Endodermal cell (in vitro differentiated cells): Measurements from ENCODE around the gene GUCD1. TPM values are rescaled to one million over a fixed set of nuclear protein-coding genes. Genes with fewer than 3 reads are reported as not detected.
A peak's percentile ranks its signal among the peaks of the same experiment; 100 is the strongest.

Experiments used
- DNase-seq: peaks from one replicate; pipeline ENCODE4 v3.0.0-alpha.2; 2017
- H3K27ac ChIP-seq: 2 replicates; pipeline ENCODE4 v1.5.1; 2013; ENCODE audit warnings: mild to moderate bottlenecking, low read depth, low read length, moderate library complexity
- H3K27me3 ChIP-seq: 2 replicates; pipeline ENCODE4 v1.6.1; 2013; ENCODE audit warnings: mild to moderate bottlenecking, low read length, moderate library complexity; ENCODE audit not compliant: insufficient read depth, control insufficient read depth, poor library complexity, severe bottlenecking
- H3K36me3 ChIP-seq: 2 replicates; pipeline ENCODE4 v1.7.0; 2013; ENCODE audit warnings: mild to moderate bottlenecking, low read length, moderate library complexity; ENCODE audit not compliant: control insufficient read depth, insufficient read depth
- H3K4me1 ChIP-seq: one replicate; pipeline ENCODE4 v1.7.0; 2013; ENCODE audit warnings: low read length; ENCODE audit not compliant: control insufficient read depth, insufficient read depth
- H3K4me3 ChIP-seq: 2 replicates; pipeline ENCODE4 v1.5.1; 2013; ENCODE audit warnings: mild to moderate bottlenecking, low read length, moderate library complexity
- H3K9ac ChIP-seq: 2 replicates; pipeline ENCODE4 v1.6.1; 2013; ENCODE audit warnings: mild to moderate bottlenecking, low read length, moderate library complexity; ENCODE audit not compliant: poor library complexity, severe bottlenecking; ENCODE audit errors: extremely low read depth
- H3K9me3 ChIP-seq: 2 replicates; pipeline ENCODE4 v1.6.1; 2013; ENCODE audit warnings: mild to moderate bottlenecking, low read length, moderate library complexity; ENCODE audit not compliant: control insufficient read depth
- H3K27ac Mint-ChIP-seq: 2 replicates; pipeline ENCODE4 v1.8.0; 2020; ENCODE audit warnings: mixed read lengths
- H3K27me3 Mint-ChIP-seq: 2 replicates; pipeline ENCODE4 v1.8.0; 2021; ENCODE audit warnings: mild to moderate bottlenecking, mixed read lengths; ENCODE audit not compliant: insufficient read depth
- H3K36me3 Mint-ChIP-seq: 2 replicates; pipeline ENCODE4 v1.8.0; 2020; ENCODE audit warnings: low read depth, mixed read lengths
- H3K4me1 Mint-ChIP-seq: 2 replicates; pipeline ENCODE4 v1.8.0; 2020; ENCODE audit warnings: mixed read lengths
- H3K4me3 Mint-ChIP-seq: 2 replicates; pipeline ENCODE4 v1.8.0; 2020; ENCODE audit warnings: mild to moderate bottlenecking, moderate library complexity, mixed read lengths
- H3K9me3 Mint-ChIP-seq: 2 replicates; pipeline ENCODE4 v1.8.0; 2020; ENCODE audit warnings: mild to moderate bottlenecking, mixed read lengths
- CTCF ChIP-seq: fragments of 200-600 bp; sonication (generic); conservative IDR thresholded peaks from 2 replicates; pipeline ENCODE4 v1.5.0; 2021; ENCODE audit warnings: antibody characterized with exemption, mild to moderate bottlenecking
- WGBS, 2 experiments: methylation state at CpG; one replicate each; pipeline versions ENCODE4 v1.1.5 to v1.1.7; 2013; ENCODE audit warnings: missing lambda C conversion rate in 2 of 2, mixed read lengths in 1 of 2; ENCODE audit not compliant: insufficient coverage in 1 of 2, insufficient read length in 1 of 2; 5-methylcytosine and 5-hydroxymethylcytosine counted together
- total RNA-seq, 2 donors: library from RNA; stranded (reverse); fragmentation: NEBNext Ultra II Directional in 1 of 2; extraction: Animal tissue kit (Norgen Biotek cat#: 25700) in 1 of 2; gene quantifications; 2 replicates in 1 of 2; 3 replicates in 1 of 2; pipeline ENCODE4 v1.2.1, GENCODE V29; 2021

The GUCD1 gene
- total RNA-seq, 2 donors from 2014 or later: 64.7 to 73.6 TPM

DNA sequence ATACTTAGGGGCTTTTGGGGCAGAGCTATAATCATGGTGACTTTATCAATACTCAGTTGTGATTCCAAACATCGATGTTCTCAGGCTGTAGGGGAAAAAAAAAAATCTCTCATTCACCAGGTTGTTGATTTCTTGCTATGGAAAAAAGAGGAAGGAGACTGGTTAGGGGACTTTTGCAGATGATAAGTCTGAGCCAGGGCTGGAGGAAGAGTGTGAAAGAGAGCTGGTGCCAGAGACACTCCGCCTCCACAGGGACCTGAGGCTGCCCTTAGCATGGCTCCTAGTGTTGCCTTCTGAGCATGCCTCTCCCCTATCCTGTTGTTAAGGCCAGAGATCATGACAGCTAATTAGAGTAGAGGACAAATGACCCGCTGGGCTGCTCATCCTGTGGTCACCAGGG is 42.9 kb downstream of the GUCD1 start:
- peaks cover 54% of the 10 kb centered on the region for H3K4me1 Mint-ChIP-seq

GRCh38 chr22:24510637-24511625 is 44.0 kb downstream of the GUCD1 start:
- Histone ChIP-seq H3K27me3 (peaks cover 4% of the 10 kb centered on the region), H3K9me3 (no peaks in the 10 kb centered on the region), H3K9ac (no peak overlapping the region), H3K4me3 (no peak overlapping the region), H3K4me1 (peaks cover 36% of the 10 kb centered on the region), H3K36me3 (no peaks in the 10 kb centered on the region), H3K27ac (no peak overlapping the region)
- Mint-ChIP-seq H3K27me3 (peaks cover 10% of the 10 kb centered on the region), H3K4me3 (no peak overlapping the region), H3K27ac (no peak overlapping the region), H3K9me3 (no peaks in the 10 kb centered on the region), H3K36me3 (no peaks in the 10 kb centered on the region), H3K4me1 (peaks cover 65% of the 10 kb centered on the region)
- no peak for DNase-seq
- TF ChIP-seq CTCF: no peak
- 89 to 95% methylated on average over 8 to 9 of the region's 10 CpGs for WGBS, 2 experiments

More for the DNA sequence above, 42.9 kb downstream of the GUCD1 start:
- Mint-ChIP-seq H3K4me3 (no peak overlapping the region), H3K36me3 (no peaks in the 10 kb centered on the region), H3K27me3 (peaks cover 16% of the 10 kb centered on the region), H3K27ac (no peak overlapping the region), H3K9me3 (no peaks in the 10 kb centered on the region)
- 70 to 88% methylated on average over 2 to 3 of the region's 3 CpGs for WGBS, 2 experiments
- Histone ChIP-seq H3K36me3 (no peaks in the 10 kb centered on the region), H3K4me1 (peaks cover 28% of the 10 kb centered on the region), H3K9ac (no peak overlapping the region), H3K27ac (no peak overlapping the region), H3K9me3 (no peaks in the 10 kb centered on the region), H3K27me3 (peaks cover 4% of the 10 kb centered on the region), H3K4me3 (no peak overlapping the region)
- peak; percentile 42 for DNase-seq
- no peak for TF ChIP-seq CTCF

GRCh38 chr22:24507716-24508115 is 47.2 kb downstream of the GUCD1 start:
- no peaks in the 10 kb centered on the region for H3K36me3 Mint-ChIP-seq
- peak; percentile 57 for TF ChIP-seq CTCF
- Histone ChIP-seq H3K9me3 (no peaks in the 10 kb centered on the region), H3K36me3 (no peaks in the 10 kb centered on the region), H3K27me3 (peaks cover 11% of the 10 kb centered on the region), H3K27ac (no peak overlapping the region), H3K4me3 (no peak overlapping the region), H3K4me1 (peaks cover 23% of the 10 kb centered on the region), H3K9ac (no peak overlapping the region)
- no peaks in the 10 kb centered on the region for H3K9me3 Mint-ChIP-seq
- H3K4me3 Mint-ChIP-seq: peak overlapping the region; percentile 27
- DNase-seq: peak; percentile 88
- peak overlapping the region; percentile 77 for H3K27ac Mint-ChIP-seq
- H3K4me1 Mint-ChIP-seq: peaks cover 52% of the 10 kb centered on the region
- 0 to 37% methylated on average over 1 to 7 of the region's 7 CpGs for WGBS, 2 experiments
- no peaks in the 10 kb centered on the region for H3K27me3 Mint-ChIP-seq
